ENCODE results near the gene GAB1.

The GAB1 gene

GRCh38 chr4:143411527-143412419 lies 75.1 kb downstream of the GAB1 start:
- DNase-seq (ENCODE audit: low spot score) (no peak), ATAC-seq (ENCODE audit: low read depth) (no peak)
- Histone ChIP-seq H3K36me3 (ENCODE audit: low read depth) (peaks cover 6% of the 10 kb centered on the region), H3K27ac (ENCODE audit: poor library complexity, severe bottlenecking) (no peak overlapping the region), H3K4me3 (ENCODE audit: severe bottlenecking) (no peak overlapping the region), H3K4me1 (ENCODE audit: insufficient read depth, poor library complexity, severe bottlenecking) (no peaks in the 10 kb centered on the region), H3K27me3 (ENCODE audit: insufficient read depth, poor library complexity, severe bottlenecking) (no peaks in the 10 kb centered on the region), H3K9me3 (ENCODE audit: severe bottlenecking) (no peaks in the 10 kb centered on the region)
- TF ChIP-seq CTCF (IDR thresholded peaks at IDR 0.05; ENCODE audit: poor library complexity, severe bottlenecking): no peak

- no peak overlapping the region for H3K27ac ChIP-seq (ENCODE audit: poor library complexity, severe bottlenecking)
- H3K36me3 ChIP-seq (ENCODE audit: low read depth): peaks cover 8% of the 10 kb centered on the region
- H3K4me3 ChIP-seq (ENCODE audit: severe bottlenecking): no peak overlapping the region
- no peaks in the 10 kb centered on the region for H3K4me1 ChIP-seq (ENCODE audit: insufficient read depth, poor library complexity, severe bottlenecking)
- TF ChIP-seq CTCF (IDR thresholded peaks at IDR 0.05; ENCODE audit: poor library complexity, severe bottlenecking): no peak
- H3K27me3 ChIP-seq (ENCODE audit: insufficient read depth, poor library complexity, severe bottlenecking): no peaks in the 10 kb centered on the region
- H3K9me3 ChIP-seq (ENCODE audit: severe bottlenecking): no peaks in the 10 kb centered on the region
- DNase-seq (ENCODE audit: low spot score) (no peak), ATAC-seq (ENCODE audit: low read depth) (no peak)
Measured at GRCh38 chr4:143412420-143412758, 75.7 kb downstream of the GAB1 start.

GRCh38 chr4:143417679-143418403 lies 81.2 kb downstream of the GAB1 start:
- H3K27ac ChIP-seq (ENCODE audit: poor library complexity, severe bottlenecking): no peak overlapping the region
- no peaks in the 10 kb centered on the region for H3K9me3 ChIP-seq (ENCODE audit: severe bottlenecking)
- H3K4me1 ChIP-seq (ENCODE audit: insufficient read depth, poor library complexity, severe bottlenecking): no peaks in the 10 kb centered on the region
- H3K27me3 ChIP-seq (ENCODE audit: insufficient read depth, poor library complexity, severe bottlenecking): no peaks in the 10 kb centered on the region
- ATAC-seq (ENCODE audit: low read depth) (no peak), DNase-seq (ENCODE audit: low spot score) (no peak)
- TF ChIP-seq CTCF (IDR thresholded peaks at IDR 0.05; ENCODE audit: poor library complexity, severe bottlenecking): no peak
- H3K36me3 ChIP-seq (ENCODE audit: low read depth): peaks cover 8% of the 10 kb centered on the region
- H3K4me3 ChIP-seq (ENCODE audit: severe bottlenecking): no peak overlapping the region

GRCh38 chr4:143420227-143420626 lies 83.6 kb downstream of the GAB1 start:
- ATAC-seq (ENCODE audit: low read depth) (no peak), DNase-seq (ENCODE audit: low spot score) (no peak)
- no peak overlapping the region for H3K27ac ChIP-seq (ENCODE audit: poor library complexity, severe bottlenecking)
- no peak overlapping the region for H3K4me3 ChIP-seq (ENCODE audit: severe bottlenecking)
- H3K4me1 ChIP-seq (ENCODE audit: insufficient read depth, poor library complexity, severe bottlenecking): no peaks in the 10 kb centered on the region
- peaks cover 8% of the 10 kb centered on the region for H3K36me3 ChIP-seq (ENCODE audit: low read depth)
- no peaks in the 10 kb centered on the region for H3K27me3 ChIP-seq (ENCODE audit: insufficient read depth, poor library complexity, severe bottlenecking)
- TF ChIP-seq CTCF (IDR thresholded peaks at IDR 0.05; ENCODE audit: poor library complexity, severe bottlenecking): no peak
- no peaks in the 10 kb centered on the region for H3K9me3 ChIP-seq (ENCODE audit: severe bottlenecking)

Data from RWPE2 (cell line).